HG03469 (cell line): ENCODE measurements around the gene NT5C.
A peak's percentile ranks its signal among the peaks of the same experiment; 100 is the strongest.

ENCODE experiments used
- ATAC-seq: cut with Tn5 transposase; IDR thresholded peaks from one replicate; pipeline ENCODE4 v1.9.1; 2021; ENCODE audit warnings: mild to moderate bottlenecking, moderate library complexity, moderate number of reproducible peaks; ENCODE audit not compliant: unreplicated experiment

Gene NT5C

GRCh38 chr17:75118307-75118706 is 13.2 kb downstream of the NT5C start:
- no peak for ATAC-seq

GRCh38 chr17:75116737-75117136 is 14.8 kb downstream of the NT5C start:
- no peak for ATAC-seq

- ATAC-seq, result no peak
Observed at GRCh38 chr17:75115555-75115954, 16.0 kb downstream of the NT5C start.

- no peak for ATAC-seq
Observed at GRCh38 chr17:75114552-75115314, 16.8 kb downstream of the NT5C start.

- no peak for ATAC-seq
Observed at GRCh38 chr17:75113798-75114551, 17.6 kb downstream of the NT5C start.

GRCh38 chr17:75111777-75112335 is 19.7 kb downstream of the NT5C start:
- ATAC-seq, result no peak

GRCh38 chr17:75110234-75110937 is 21.2 kb downstream of the NT5C start:
- ATAC-seq, result no peak

GRCh38 chr17:75109407-75110233 is 21.9 kb downstream of the NT5C start, which contains the start of gene ARMC7:
Gene ARMC7 (plus strand): TSS chr17:75109969. CDS start chr17:75110289, 320 bp downstream.
- ATAC-seq, result peak; percentile 54

- ATAC-seq, result no peak
Observed at GRCh38 chr17:75109046-75109406, 22.5 kb downstream of the NT5C start.

GRCh38 chr17:75108193-75108592 is 23.3 kb downstream of the NT5C start:
- ATAC-seq, result no peak

- no peak for ATAC-seq
Observed at GRCh38 chr17:75105126-75106080, 26.1 kb downstream of the NT5C start.

- no peak for ATAC-seq
Observed at GRCh38 chr17:75103601-75104554, 27.7 kb downstream of the NT5C start.

- ATAC-seq, result no peak
Observed at GRCh38 chr17:75102385-75102821, 29.1 kb downstream of the NT5C start.

- ATAC-seq, result no peak
Observed at GRCh38 chr17:75099881-75100595, 31.5 kb downstream of the NT5C start.

- no peak for ATAC-seq
Observed at GRCh38 chr17:75098861-75099260, 32.7 kb downstream of the NT5C start.

- no peak for ATAC-seq
Observed at GRCh38 chr17:75097865-75098264, 33.7 kb downstream of the NT5C start.

GRCh38 chr17:75096082-75096625 is 35.4 kb downstream of the NT5C start:
- no peak for ATAC-seq
